GM19463 (cell line): ENCODE measurements around the gene TAF1A.
"Not testable (repeated sequence)": the region's sequence is repeated elsewhere in the genome, so short reads cannot be mapped to it uniquely, and the experiment has no call there.

Experiments
- ATAC-seq: cut with Tn5 transposase; IDR thresholded peaks from one replicate; pipeline ENCODE4 v1.9.1; 2021; ENCODE audit warnings: mild to moderate bottlenecking, moderate library complexity; ENCODE audit not compliant: unreplicated experiment

The TAF1A gene

DNA sequence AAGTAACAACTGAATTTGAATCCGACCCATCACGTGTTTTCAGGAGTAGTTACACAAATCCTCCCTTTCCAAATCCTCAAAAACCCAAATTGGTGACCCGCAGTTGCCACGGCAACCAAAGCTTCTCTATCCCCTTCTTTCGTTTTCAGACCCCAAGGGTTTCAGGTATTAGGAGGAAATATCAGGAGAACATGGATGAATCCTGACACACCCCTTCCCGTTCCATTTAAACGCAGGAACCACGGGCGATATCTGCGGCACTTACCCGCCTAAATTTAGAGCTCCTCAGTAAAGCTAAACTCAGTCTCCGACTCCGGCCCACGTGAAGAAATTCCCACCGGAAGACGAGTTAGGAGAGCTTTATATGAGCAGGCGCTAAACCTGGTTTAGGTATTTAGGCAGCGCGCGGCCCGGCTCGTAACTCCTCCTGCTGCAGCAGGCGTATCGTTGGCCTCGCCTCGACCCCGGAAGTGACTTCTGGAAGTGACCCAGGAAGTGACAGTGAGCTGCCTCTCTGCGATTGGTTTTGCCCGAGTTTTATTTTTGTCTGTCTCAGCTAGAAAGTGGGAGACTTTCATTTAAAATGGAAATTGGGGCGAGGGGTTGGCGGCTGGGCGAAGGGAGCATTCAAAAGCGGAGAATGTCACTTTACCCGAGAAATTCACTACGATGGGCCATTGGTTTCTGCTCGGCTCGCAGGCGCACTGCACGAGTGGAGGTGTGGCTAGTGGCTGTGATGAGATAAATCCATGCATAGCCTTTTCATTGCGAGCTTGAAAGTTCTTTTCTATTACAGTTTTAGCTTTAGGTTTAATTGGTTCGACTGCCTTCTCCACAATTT lies at the start of gene TAF1A:
TSS of gene TAF1A (minus strand) at position 472 of the 841 bp plus-strand sequence.
- ATAC-seq, result peak; percentile 100

DNA sequence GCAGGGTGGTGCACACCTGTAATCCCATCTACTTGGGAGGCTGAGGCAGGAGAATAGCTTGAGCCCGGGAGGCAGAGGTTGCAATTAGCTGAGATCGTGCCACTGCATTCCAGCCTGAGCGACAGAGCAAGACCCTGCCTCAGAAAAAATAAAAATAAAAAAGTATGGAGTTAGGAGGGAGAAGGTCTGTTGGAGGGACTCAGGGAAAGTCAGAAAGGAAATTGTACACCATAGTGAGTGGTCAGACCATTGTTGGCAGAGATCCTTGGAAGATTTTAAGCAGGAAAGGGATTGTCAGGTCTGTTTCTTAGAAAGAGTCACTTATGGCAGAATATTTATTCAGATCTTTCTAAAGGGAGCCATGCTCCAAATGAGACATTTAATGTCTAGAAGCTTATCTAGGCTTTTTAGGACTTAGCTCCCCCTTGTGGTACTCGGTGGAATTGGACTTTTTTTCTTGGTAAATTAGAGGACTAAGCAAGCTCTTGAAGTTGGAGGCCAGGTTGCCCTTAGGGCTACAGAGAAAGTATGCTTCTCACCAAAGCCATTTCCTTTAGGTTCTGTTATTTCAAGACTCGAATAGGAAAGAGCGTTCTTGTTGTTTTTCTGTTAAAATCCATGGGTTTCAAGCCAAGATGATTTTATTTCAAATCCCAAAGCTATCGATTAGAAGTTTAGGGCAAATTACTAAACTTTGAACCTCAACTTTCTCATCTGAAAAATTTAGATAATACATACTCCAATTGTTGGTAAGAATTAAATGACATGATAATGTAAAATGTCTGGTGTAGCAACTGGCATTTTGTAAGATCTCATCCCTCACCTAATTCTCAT lies 44.7 kb upstream of the TAF1A start:
- ATAC-seq, result peak; percentile 84

DNA sequence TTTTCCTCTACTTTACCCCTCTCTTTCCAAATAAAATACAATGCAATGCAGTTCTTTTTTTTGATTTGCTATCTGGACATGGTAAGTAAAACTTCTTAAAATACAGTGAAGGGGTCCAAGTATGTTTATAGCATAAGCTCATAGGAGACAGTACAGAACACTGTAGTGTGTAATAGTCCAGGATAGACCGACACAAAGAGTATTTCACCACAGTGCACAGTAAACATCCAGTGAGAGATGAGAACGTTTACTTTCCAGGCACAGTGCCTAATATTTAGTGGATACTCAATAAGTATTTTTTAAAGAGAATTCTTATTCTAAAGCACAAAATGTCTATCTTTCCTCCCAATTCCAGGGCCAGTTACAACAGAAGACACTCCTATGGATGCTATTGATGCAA lies 43.0 kb upstream of the TAF1A start:
- ATAC-seq, result no peak

DNA sequence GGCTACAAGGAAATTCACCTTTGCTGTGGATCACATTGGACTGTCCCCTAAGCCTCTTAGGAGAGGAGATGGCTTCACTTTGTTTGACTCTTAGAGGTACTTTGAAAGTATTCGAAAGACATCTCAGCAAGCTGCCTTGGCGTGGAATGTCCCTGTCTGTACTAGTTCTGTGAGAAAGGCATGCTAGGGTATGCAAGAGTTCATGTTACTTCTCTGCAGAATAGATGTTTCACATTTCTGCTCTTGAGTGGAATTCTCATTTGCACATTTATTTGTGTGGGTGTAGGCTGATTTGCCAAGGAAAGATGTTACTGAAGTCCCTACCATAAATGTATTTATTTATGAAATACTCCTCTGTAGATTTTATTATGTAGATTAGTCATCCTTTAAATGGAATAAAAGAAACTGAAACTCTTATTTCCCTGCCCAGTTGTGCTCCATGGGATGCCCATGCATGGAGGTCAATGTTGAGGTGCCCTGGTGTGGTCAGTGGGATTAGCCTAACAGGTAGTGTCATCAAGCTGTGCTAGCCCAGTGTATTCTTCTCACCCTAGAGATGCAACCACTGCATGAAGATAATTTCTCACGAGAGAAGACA lies 42.0 kb upstream of the TAF1A start:
- no peak for ATAC-seq

DNA sequence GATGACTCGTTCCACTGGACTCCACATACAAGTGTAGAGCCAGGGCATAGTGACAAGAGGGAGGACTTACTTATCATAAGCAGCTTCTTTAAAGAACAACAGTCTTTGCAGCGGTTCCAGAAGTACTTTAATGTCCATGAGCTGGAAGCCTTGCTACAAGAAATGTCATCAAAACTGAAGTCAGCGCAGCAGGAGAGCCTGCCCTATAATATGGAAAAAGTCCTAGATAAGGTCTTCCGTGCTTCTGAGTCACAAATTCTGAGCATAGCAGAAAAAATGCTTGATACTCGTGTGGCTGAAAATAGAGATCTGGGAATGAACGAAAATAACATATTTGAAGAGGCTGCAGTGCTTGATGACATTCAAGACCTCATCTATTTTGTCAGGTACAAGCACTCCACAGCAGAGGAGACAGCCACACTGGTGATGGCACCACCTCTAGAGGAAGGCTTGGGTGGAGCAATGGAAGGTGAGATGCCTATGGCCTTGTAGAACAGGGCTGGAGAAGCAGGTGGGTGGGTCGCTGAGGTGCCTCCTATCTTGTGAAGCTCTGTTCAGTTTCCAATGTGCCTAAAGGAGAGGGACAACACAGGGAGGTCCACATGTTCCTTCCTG lies 40.3 kb upstream of the TAF1A start:
- no peak for ATAC-seq

DNA sequence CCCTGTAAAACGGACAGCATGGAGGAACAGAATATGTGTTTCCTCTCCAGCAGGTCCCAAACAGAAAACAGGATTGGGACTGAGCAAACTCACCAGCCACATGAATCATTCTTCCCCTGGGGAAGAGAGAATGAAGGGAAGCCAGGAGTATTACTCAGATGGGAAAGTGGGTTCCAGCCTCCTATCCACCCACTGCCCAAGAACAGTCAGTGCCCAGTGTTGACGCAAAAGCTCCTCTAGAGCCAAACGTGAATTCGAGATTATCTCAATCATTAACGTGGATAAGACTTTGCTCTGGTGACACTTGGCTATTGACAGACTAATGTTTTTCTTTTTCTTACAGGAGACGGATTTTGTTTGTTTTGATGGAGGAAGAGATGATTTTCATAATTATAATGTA lies 37.5 kb upstream of the TAF1A start:
- no peak for ATAC-seq

DNA sequence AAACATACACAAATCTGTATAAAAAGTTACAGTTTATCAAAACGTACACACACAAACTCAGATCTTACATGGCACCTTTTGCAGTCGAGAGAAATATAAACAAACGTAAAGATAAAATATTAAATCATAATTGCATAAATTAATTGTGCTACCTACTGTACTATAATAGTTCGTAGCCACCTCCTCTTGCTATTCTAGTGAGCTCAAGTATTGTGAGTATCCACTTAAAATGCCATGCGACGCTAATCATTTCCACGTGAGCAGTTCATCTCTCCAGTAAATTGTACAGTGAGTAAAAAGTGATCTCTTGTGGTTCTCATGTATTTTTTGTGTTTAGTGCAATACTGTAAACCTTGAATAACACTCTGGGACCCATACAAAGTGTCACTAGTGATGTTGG lies 34.5 kb upstream of the TAF1A start:
- no peak for ATAC-seq

DNA sequence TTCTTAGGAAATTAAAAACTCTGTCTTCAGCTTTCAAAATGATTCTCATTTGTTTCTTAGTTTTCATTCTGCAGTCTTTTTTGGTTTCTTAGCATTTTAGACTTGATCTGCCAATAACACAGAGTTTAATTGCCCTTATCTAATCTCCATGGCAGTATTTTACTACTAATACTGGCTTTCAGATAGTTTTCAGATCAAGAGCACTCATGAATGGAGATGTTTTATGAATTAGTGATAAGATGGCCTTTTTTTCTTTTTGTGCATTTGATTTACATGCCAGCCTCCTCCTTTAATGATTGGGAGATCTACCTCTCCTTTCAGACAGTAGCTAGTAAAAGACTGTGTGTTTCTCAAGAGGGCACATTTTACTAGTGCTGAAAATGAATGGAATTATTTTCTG lies 33.7 kb upstream of the TAF1A start:
- no peak for ATAC-seq

DNA sequence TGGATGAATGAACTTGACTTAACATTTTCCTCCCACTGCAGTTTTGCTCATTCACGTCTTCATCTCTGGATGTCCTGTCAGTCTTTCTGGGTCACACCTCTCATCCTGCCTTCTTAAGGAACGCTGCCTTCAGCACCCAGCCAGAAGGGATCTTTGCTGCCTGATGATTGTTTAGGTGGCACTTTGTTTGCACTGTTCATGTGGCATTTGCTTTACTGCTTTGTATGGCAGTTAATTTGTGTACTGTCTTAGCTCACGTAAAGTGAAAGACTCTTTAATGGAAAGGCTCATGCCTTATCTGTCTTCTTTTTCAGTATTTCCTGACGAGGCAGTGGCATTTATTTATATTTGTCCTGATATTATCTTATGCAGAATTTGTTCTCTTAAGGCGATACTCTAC lies 33.0 kb upstream of the TAF1A start:
- no peak for ATAC-seq

DNA sequence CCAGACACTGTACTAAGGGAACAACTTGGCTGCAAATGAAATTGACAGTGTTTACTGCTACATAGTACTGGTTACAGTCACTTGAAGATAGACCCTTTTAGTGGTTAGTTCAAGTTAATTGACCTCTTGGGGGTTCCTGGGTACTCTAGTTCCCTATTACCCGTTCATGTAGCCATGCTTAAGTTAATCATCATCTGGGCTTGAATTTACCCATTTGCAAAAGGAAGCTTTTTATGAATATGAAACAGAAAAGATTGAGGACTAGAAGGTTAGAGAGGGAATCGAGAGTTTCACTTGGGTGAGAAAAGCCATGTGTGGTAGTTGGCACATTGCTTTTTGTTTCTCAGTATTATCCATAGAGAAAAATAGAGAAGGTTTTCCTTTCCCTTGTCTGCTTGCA lies 30.8 kb upstream of the TAF1A start:
- ATAC-seq, result peak; percentile 56

DNA sequence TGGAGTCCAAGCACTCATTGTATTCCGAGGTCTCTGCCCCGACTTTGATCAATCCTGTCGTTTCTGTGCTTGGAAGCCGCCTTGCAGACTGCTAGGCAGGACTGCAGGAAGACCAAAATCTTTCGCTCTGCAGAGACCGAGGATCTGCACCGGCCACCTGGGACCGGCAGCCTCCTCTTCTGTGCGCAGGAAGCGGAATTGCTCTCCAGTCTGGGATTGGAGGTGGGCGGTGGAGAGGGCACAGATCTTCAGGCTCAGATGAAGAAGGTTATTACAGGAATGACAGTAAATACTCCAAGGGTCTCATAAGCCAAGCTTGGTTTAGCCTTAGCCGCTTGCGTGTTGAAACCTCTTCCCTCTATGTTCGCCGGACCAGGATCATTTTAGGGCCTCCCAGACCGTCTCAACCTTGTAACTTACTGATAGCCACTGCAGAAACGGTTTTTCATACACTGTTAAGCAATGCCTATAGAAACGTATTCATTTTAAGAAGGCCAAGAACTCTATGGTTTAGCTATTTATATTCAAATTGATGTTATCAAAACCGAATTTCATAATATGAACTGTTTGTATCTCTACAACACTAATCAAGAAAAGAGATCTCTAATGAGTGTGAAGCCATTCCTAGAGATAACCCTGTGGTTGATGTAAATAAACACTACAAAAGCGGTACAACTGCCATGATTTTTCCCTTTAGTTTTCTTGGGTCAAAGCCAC lies 29.3 kb upstream of the TAF1A start:
- no peak for ATAC-seq

DNA sequence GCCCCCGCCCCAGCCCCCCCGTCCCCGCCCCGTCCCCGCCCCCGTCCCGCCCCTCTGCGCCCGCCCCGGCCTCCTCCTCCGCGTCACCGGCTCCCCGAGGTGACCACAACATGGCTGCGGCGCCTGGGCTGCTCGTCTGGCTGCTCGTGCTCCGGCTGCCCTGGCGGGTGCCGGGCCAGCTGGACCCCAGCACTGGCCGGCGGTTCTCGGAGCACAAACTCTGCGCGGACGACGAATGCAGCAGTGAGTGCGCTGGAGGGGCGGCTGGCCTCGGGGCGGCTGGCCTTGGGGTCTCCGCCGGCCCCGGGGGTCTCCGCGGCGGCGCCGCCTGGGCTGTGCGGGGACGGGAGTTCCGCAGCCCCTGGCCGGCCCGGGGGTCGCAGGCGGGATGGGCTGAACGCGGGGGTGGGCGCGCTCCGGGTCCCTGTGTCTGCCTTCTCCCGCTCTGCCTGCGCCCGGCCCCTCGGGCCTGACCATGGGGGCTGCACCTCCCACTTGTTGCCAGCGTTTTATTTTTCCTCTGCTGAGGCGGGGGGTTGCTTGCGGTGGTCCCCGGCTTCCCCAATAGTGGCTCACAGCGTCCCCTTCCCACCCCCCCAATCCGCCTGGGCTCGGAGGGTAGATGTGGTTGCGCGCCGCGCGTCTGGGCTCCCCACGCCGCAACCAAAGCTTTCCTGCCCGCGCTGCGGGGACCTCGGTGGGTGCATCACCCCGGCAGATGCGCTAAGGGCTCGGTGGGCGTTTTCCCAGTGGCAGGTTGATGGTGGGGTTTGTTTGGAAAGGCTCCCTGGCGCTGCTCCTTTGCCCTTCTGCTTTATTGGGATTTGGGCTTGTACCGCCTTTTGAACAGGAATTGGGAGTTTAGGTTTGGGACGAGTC lies 28.5 kb upstream of the TAF1A start, which contains the start of gene MIA3:
TSS of gene MIA3 (plus strand) at position 97 of the 879 bp plus-strand sequence. CDS start at position 111, 14 bp downstream.
- ATAC-seq, result peak; percentile 49

DNA sequence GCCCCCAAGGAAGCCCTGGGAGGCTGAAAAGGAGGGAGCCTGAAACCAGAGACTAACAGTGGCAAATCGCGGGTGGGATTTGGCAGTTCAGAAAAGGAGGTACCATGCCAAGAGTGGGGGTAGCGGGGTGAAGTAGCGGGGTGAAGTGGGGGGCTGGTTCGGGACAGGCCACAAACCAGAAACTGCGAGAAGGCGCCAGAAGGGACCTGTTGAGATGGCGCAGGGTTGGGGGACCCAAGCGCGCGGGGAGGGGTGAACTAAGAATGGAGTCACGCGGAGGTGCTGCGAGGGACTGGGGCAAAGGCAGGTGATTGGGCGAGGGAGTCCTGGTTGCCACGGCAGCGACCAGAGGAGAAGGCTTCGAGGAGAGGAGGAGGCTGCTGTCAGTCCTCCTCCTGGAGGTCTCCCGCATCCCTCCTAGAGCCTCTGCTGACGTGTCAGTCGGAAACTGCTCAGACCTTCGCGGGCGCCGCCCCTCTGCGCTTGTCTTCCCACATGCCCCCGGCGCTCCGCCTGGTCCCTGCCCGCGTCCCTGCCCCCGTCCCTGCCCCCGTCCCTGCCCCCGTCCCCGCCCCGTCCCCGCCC lies 27.7 kb upstream of the TAF1A start:
- ATAC-seq, result peak; percentile 70

DNA sequence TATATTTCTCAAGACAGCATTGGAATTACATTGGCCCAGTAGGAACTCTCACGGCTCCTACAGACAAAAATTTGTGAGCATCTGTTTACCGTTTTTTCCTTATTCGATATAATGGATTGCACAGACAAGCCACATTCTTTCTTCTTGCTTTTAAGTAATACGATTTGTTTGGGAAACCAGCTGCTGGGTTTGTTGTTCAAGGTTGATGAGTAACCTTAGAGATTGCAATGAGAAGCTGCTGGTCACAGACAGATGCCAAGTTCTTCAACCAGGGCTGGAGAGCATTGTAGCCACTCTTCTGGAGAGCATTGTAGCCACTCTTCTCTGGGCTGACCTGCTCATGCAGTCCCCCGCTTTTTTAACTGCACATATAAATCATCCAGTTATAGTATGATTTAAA lies 26.8 kb upstream of the TAF1A start:
- no peak for ATAC-seq

DNA sequence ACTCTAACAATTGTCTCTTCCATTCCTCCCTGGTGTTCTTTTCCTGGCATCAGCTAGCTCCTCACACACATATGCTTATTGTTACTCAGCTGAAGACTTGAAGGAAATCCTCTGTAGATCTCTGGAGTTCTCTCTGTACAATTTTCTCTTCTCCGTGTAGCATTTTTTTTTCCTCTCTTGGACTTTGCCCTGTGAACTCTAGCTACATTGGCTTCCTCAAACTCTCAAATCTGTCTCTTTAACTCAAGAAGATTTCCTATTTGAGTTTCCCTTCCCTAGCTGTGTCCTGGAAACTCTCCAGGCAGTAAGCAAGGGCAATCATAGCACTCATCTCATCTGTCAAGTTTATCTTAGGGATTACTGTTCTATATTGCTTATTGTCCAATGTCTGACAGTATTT lies 23.9 kb upstream of the TAF1A start:
- ATAC-seq, result no peak

DNA sequence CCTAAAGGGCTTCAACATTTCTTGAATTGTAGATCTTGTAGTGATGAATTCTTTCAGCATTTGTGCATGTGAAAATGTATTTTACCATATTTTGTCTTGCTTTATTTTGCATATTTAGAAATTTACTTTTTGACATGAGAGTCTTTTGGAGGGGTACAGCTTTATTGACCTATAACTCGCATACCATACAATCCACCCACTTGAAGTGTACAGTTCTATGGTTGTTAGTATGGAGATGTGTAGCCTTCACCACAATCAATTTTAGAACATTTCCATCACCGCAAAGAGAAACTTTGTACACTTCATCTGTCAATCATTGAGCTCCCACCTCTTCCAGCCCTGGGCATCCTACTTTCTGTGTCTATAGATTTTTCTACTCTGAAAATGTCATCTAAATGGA lies 21.0 kb upstream of the TAF1A start:
- ATAC-seq, result no peak

DNA sequence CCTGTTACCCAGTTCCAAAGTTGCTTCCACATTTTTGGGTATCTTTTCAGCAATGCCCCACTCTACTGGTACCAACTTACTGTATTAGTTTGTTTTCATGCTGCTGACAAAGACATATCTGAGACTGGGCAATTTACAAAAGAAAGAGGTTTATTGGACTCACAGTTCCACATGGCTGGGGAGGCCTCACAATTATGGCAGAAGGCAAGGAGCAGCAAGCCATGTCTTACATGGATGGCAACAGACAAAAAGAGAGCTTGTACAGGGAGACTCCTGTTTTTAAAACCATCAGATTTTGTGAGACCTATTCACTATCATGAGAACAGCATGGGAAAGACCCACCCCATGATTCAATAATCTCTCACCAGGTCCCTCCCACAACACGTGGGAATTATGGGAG lies 19.4 kb upstream of the TAF1A start:
- ATAC-seq, result not testable (repeated sequence)

DNA sequence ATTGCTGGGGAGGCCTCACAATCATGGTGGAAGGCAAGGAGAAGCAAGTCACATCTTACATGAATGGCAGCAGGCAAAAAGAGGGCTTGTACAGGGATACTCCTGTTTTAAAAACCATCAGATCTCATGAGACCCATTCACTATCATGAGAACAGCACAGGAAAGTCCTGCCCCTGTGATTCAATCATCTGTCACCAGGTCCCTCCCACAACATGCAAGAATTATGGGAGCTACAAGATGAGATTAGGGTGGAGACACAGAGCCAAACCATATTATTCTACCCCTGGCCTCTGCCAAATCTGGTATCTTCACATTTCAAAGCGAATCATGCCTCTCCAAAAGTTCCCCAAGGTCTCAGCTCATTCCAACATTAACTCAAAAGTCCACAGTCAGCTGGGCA lies 17.0 kb upstream of the TAF1A start:
- no peak for ATAC-seq

DNA sequence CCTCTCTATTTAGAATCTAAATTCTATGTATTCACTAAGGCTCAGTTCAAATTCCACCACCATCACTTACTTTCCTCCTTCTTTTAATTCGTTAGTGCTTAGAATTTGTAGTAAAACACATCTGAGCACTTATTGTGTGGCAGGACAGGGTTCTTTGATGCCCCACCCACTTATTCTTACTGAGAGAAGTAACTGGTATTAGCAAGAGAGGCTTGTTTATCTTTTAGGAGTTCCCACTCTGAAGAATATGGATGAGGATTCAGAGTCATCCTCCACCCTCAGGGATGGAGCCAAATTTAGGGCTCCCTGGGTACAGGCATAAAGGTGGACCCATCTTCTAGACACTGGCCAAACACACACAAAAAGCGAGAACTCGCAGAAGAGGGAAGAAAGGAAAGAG lies 11.5 kb upstream of the TAF1A start:
- no peak for ATAC-seq
